NCI-H524 treated with DMSO at 0.1 percent for 48 hours (cell line): ENCODE measurements around the gene KLHL40.

ENCODE experiments used
- DNase-seq: peaks from one replicate; lab custom pipeline; 2025; lab: John Stamatoyannopoulos, UW

KLHL40 gene

GRCh38 chr3:42725454-42725853 is 40.1 kb downstream of the KLHL40 start:
- no peak for DNase-seq

- no peak for DNase-seq
Observed at GRCh38 chr3:42728056-42728455, 42.7 kb downstream of the KLHL40 start.

GRCh38 chr3:42728668-42729364 is 43.5 kb downstream of the KLHL40 start:
- DNase-seq = no peak

- DNase-seq = no peak
Observed at GRCh38 chr3:42729404-42730145, 44.2 kb downstream of the KLHL40 start.

GRCh38 chr3:42730294-42730693 is 45.0 kb downstream of the KLHL40 start:
- DNase-seq = no peak

GRCh38 chr3:42730706-42731420 is 45.5 kb downstream of the KLHL40 start:
- DNase-seq = no peak

GRCh38 chr3:42731476-42732195 is 46.3 kb downstream of the KLHL40 start:
- no peak for DNase-seq

GRCh38 chr3:42732196-42732828 is 47.0 kb downstream of the KLHL40 start:
- DNase-seq = no peak

GRCh38 chr3:42732829-42733459 is 47.6 kb downstream of the KLHL40 start:
- DNase-seq = no peak

- DNase-seq = no peak
Observed at GRCh38 chr3:42733501-42734262, 48.3 kb downstream of the KLHL40 start.

GRCh38 chr3:42734263-42734860 is 49.0 kb downstream of the KLHL40 start:
- no peak for DNase-seq

- no peak for DNase-seq
Observed at GRCh38 chr3:42735019-42735418, 49.7 kb downstream of the KLHL40 start.

- no peak for DNase-seq
Observed at GRCh38 chr3:42735615-42736014, 50.3 kb downstream of the KLHL40 start.

GRCh38 chr3:42736081-42736480 is 50.7 kb downstream of the KLHL40 start:
- DNase-seq = no peak

- no peak for DNase-seq
Observed at GRCh38 chr3:42736531-42736930, 51.2 kb downstream of the KLHL40 start.

GRCh38 chr3:42739401-42740158 is 54.2 kb downstream of the KLHL40 start:
- no peak for DNase-seq

- DNase-seq = no peak
Observed at GRCh38 chr3:42741796-42742195, 56.5 kb downstream of the KLHL40 start.
